Stimulated activated CD8-positive, alpha-beta memory T cell treated with anti-CD3 and anti-CD28 coated beads, Interleukin-2, amount 100 ng/mL, for 1 hour (primary cell): ENCODE data around the gene ZNF787.
"Not testable (repeated sequence)": the region's sequence is repeated elsewhere in the genome, so short reads cannot be mapped to it uniquely, and the experiment has no call there.

Experiments used
- DNase-seq, 2 donors: peaks; one replicate each; pipeline ENCODE4 v3.0.0-alpha.2; 2020; ENCODE audit warnings: low read depth in 2 of 2

Gene ZNF787

GRCh38 chr19:56106397-56106849, 14.7 kb downstream of the ZNF787 start:
- DNase-seq: no peak

DNA sequence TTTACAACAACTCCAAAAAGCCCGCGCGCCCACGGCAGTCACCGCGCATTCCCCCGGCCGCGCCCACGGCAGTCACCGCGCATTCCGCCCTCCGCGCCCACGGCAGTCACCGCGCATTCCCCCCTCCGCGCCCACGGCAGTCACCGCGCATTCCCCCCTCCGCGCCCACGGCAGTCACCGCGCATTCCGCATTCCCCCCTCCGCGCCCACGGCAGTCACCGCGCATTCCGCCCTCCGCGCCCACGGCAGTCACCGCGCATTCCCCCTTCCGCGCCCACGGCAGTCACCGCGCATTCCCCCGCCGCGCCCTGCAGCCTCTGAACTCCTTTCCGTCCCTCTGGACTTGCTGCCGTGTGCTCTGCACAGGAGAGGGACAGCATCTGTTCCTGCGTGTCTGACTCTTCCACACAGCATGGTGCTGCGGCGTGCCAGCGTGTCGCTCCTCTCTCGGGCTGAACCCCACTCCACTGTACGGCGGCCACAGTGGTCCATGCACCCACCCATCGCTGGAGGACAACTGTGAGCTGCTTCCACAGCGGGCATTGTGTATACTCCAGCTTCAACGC, 15.2 kb downstream of the ZNF787 start:
- not testable (repeated sequence) for DNase-seq

DNA sequence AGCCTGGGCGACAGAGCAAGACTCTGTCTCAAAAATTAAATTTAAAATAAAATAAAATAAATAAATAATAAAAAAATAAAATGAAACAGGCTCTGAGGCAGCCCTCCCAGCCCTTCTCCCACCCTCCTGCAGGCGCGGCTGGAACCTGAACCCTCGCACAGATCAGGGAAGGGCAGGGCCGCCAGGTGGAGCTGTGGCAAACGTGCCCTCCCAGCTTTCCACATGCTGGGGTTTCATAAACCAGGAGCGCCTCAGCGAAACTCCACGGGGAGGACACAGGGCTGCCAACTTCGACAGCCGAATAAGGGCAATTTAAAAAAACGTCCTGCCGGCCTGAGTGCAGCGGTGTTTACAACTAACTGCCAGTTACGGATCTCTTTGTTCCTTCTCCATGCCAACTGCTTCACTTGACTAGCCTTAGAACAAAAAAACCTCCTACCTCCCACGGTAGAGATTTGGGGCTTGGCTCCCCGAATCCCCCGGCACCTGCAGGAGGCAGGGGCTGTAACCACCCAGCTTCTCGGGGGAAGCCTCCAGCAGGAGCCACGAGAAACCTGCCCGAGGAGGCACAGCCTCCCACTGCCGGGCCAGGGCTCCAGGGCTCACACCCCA, 15.9 kb downstream of the ZNF787 start:
- peak; percentile 12 to 24 for DNase-seq

DNA sequence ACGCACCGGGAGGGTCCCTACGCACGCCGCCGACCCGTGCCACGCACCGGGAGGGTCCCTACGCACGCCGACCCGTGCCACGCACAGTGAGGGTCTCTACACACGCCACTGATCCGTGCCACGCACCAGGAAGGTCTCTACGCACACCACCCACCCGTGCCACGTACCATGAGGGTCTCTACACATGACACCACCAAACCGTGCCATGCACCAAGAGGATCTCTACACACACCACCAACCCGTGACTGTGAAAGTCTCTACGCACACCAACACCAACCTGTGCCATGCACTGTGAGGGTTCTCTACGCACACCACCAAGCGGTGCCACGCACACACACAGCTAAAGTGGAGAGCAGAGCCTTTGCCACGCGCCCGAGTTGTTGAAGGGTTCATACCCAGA, 16.7 kb downstream of the ZNF787 start:
- DNase-seq: no peak

GRCh38 chr19:56103027-56103614, 18.0 kb downstream of the ZNF787 start:
- no peak for DNase-seq

DNA sequence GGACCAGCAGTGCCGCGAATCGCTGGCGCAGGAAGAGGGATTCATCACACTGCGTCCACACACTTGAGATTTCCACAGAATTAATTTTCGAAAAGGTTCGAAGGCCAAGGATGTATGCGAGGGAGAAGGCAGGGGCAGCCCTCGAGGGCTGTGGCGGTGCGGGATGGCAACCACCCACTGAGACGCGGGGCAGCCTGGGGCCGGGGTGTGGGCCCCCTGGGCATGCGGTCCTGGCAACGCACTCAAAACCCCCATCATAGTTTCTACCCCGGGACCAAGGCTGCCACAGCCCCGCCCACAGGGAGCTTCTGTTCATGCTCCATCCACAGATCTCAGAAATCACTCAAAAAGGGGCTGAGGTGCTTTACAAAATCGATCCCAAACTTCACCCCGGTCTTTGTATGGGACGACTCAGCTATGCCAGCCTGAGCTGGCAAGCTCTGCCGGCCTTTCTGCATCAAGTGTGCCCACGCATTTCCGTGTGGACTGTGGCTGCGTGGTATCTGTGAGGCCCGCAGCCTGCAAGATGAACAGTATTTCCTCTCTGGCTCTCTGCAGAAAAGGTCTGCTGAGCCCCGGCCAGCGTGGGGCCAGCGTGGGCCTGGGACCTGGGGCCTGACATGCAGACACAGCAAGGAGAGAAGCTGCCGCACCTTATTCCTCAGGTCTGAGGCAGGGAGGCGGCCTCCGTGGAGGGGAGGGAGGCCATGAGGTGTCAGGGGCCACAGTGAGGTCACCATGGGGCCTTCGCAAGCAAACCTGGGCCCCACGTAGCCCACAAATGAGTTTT, 19.2 kb downstream of the ZNF787 start:
- no peak for DNase-seq

- no peak for DNase-seq
Measured at GRCh38 chr19:56101095-56101494, 20.0 kb downstream of the ZNF787 start.

DNA sequence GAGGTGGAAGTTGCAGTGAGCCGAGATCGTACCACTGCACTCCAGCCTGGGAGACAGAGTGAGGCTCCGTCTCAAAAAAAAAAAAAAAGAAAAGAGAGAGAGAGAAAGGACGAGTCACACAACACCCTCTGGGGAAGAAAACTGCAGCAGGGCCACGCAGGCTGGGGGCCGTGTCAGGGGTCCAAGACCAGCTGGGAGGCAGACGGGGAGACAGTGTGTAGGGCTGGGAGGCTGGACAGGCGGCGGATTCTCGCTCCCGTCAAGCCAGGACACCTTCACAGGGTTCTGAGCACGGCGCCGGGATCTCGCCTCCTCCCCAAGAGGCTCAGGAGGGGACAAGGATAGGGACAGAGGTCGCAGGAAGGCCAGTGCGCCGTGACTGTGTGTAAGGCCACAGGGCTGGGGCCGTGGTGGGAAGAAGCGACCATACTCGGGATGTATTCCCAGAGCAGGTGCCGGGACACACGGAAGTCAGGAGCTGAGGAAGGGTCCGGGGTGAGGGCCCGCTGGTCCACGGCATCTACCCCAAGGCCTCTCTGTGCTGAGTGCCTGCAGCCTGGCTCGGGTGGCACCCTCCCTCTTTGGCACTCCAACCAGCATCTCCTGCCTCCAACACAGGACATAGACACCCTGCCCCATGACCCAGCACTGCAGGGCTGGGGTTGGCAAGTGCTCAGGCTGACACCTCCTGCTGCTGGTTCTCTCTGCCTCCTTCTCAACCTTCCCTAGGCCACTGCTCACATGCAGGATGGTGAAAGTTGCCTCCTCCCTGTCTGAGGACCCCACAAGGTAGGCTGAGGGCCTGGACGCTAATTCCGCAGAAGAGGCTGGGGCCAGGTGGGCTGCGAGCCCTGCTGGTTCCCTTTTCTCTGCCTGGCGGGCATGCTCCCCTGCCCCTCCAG, 21.2 kb downstream of the ZNF787 start:
- DNase-seq: no peak

GRCh38 chr19:56098731-56099568, 22.1 kb downstream of the ZNF787 start:
- DNase-seq: no peak

DNA sequence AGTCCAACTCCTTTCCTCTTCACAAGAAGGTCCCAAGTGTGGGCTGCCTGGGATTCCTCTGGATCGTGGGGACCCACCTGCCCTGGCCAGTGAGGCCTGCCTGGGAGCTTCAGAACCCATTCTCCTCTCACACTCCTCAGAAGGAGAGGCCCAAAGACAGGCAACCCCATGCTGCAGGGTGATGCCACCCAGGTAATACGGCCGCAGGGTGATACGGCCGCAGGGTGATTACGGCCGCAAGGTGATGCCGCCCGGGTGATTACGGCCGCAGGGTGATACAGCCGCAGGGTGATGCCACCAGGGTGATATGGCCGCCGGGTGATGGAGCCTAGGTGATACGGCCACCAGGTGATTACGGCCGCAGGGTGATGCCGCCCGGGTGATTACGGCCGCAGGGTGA, 22.9 kb downstream of the ZNF787 start:
- not testable (repeated sequence) for DNase-seq

DNA sequence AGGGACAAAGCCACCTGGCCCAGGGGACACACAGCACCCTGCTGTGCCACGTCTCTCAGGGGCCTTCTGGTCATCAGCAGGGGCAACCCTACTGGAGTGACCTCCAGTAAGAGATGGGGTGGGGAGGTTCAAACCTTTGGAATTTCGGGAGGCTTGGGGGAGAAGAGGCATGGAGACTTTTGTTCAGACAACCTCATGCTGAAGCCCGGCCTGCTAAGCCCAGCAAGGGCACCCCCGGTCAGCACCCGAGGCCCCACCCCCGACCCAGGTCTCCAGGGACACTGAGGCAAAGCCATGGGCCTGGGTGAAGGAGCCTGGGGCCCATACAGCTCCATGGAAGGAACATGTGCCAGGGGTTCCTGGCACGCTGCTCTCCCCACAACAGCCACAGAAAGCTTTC, 23.3 kb downstream of the ZNF787 start:
- no peak for DNase-seq

DNA sequence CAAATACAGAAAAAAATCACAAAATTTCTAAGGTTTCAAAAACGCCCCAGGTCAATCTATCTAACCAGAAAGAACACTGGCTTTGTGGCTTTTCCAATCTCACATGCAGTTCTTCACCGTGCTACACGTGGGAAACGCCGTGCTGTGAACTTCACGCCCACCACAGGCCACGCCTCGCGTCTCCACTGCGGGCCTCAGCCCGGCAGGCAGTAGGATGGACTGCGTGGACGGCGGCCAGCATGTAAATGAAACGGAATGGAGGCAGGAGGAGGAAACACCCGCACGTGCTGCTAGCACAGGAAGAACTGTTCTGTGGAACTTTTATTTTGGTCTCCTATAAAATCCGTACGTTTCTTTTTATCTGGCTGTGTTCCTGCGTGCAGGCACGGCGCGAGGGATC, 23.8 kb downstream of the ZNF787 start:
- DNase-seq: no peak

- DNase-seq: no peak
Measured at GRCh38 chr19:56096665-56097064, 24.4 kb downstream of the ZNF787 start.

DNA sequence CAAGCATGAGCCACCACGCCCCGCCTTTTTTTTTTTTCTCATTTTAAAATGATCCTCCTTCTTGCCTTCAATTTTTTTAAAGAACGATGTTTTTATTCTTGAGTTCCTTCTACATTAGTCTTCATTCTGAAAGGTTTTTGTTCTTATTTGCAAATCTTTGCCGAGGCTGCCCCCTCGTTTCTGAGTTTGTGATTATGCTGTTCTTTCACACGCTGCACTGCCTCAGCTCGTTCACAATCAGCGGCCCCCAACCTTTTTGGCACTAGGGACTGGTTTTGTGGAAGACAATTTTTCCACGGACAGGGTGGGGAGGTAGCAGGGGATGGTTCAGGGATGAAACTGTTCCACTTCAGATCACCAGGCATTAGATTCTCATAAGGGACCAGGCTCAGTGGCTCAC, 26.6 kb downstream of the ZNF787 start:
- DNase-seq: no peak

- DNase-seq: no peak
Measured at GRCh38 chr19:56092685-56093631, 28.1 kb downstream of the ZNF787 start.

GRCh38 chr19:56091751-56092546, 29.1 kb downstream of the ZNF787 start:
- DNase-seq: no peak

DNA sequence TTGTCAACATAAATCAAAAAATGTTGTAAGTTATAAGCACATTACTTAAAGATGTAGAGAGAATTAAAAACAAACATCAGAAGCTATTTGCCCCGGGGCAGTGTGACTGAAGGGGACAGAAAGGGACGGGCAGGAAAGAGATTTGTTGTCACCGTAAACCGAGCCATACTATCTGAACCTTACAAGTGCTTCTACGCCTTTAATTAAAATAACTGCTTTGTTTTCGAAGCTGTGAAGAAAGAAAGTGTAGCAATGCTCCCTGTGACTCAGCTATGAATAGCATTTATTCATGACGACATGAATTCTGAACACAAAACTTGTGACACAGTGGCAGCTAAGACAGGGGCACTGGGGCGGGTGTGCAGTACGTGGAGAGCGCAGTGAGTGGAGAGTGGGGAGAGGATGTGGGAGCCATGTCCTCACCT, 30.0 kb downstream of the ZNF787 start:
- no peak for DNase-seq

- no peak for DNase-seq
Measured at GRCh38 chr19:56089344-56089743, 31.8 kb downstream of the ZNF787 start.
